ENCODE results near the gene ADH4. TPM values are rescaled to one million over a fixed set of nuclear protein-coding genes. Genes with fewer than 3 reads are reported as not detected.

Gene ADH4
- total and polyA plus RNA-seq, 9 of the 15 experiments (the other 6 are each of a cell fraction or from before 2014, with no cell fraction given): not detected

DNA sequence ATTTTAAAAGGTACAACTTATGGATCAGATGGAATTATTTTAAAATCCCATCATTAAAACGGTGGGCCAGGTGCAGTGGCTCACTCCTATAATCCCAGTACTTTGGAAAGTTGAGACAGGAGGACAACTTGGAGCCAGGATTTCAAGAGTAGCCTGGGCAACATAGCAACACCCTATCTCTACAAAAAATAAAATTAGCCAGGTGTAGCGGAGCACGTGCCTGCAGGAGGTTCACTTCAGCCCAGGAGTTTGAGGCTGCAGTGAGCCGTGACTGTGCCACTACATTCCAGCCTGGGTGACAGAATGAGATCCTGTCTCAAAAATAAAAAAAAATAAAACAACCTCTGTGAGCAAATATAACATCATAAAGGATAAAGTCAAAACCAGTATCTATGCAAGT is 66.9 kb downstream of the ADH4 start:
- no peak for FAIRE-seq

More for the DNA sequence above, 66.9 kb downstream of the ADH4 start:
- intact Hi-C loops (cut with micrococcal nuclease) (no loop called here), in situ Hi-C loops (cut with MboI) (no loop called here)
- H3K9me1 ChIP-seq (ENCODE audit: control insufficient read depth, insufficient read depth, low read length): no peaks in the 10 kb centered on the region
- CTCF ChIA-PET (ENCODE audit: low intra/inter-chr PET ratio): no interaction called here
- no peak overlapping the region for H3K4me2 ChIP-seq (ENCODE audit: insufficient read depth, low read length)
- no peaks in the 10 kb centered on the region for H4K20me1 ChIP-seq (replicated peaks; ENCODE audit: control insufficient read depth, insufficient read depth, low read length)
- H3K4me3 ChIP-seq: no peak overlapping the region
- H2AFZ ChIP-seq (ENCODE audit: low read depth, low read length): no peak overlapping the region
- TF ChIP-seq ZNF431 (CRISPR knock-in tag; IDR thresholded peaks at IDR 0.05) (no peak), RAD21 (CRISPR knock-in tag; conservative IDR thresholded peaks at IDR 0.05 in 1 of 2, IDR thresholded peaks at IDR 0.05 in 1 of 2) (no peak), CREM (IDR thresholded peaks at IDR 0.05; ENCODE audit: low read depth) (no peak), CHCHD3 (CRISPR knock-in tag; IDR thresholded peaks at IDR 0.05) (no peak), ZNF324 (CRISPR knock-in tag; IDR thresholded peaks at IDR 0.05) (no peak), BMI1 (IDR thresholded peaks at IDR 0.05; ENCODE audit: low read length) (no peak), NELFE (IDR thresholded peaks at IDR 0.05; ENCODE audit: insufficient read depth, insufficient read length) (no peak), AFF4 (CRISPR knock-in tag; IDR thresholded peaks at IDR 0.05) (no peak), PTRF (tag; IDR thresholded peaks at IDR 0.05) (no peak), ZKSCAN3 (CRISPR knock-in tag; IDR thresholded peaks at IDR 0.05) (no peak), GATAD2B (IDR thresholded peaks at IDR 0.05; ENCODE audit: borderline replicate concordance) (no peak)
- TF ChIP-seq, protein P1, sequence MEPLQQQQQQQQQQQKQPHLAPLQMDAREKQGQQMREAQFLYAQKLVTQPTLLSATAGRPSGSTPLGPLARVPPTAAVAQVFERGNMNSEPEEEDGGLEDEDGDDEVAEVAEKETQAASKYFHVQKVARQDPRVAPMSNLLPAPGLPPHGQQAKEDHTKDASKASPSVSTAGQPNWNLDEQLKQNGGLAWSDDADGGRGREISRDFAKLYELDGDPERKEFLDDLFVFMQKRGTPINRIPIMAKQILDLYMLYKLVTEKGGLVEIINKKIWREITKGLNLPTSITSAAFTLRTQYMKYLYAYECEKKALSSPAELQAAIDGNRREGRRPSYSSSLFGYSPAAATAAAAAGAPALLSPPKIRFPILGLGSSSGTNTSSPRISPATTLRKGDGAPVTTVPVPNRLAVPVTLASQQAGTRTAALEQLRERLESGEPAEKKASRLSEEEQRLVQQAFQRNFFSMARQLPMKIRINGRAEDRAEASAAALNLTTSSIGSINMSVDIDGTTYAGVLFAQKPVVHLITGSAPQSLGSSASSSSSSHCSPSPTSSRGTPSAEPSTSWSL (CRISPR knock-in tag; IDR thresholded peaks at IDR 0.05; ENCODE audit: borderline replicate concordance): no peak
- TF ChIP-seq, protein P2, sequence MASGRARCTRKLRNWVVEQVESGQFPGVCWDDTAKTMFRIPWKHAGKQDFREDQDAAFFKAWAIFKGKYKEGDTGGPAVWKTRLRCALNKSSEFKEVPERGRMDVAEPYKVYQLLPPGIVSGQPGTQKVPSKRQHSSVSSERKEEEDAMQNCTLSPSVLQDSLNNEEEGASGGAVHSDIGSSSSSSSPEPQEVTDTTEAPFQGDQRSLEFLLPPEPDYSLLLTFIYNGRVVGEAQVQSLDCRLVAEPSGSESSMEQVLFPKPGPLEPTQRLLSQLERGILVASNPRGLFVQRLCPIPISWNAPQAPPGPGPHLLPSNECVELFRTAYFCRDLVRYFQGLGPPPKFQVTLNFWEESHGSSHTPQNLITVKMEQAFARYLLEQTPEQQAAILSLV (tag; IDR thresholded peaks at IDR 0.05): no peak
- 94% methylated on average over 4 of the region's 4 CpGs for WGBS (ENCODE audit: insufficient coverage, low coverage, missing lambda C conversion rate)
- no peak for ATAC-seq
- H3K9ac ChIP-seq (ENCODE audit: insufficient read depth in 1 of 2, low read depth in 2 of 2, low read length in 2 of 2): no peak overlapping the region
- H3K9me3 ChIP-seq (replicated peaks; ENCODE audit: control insufficient read depth, insufficient read depth, low read depth, low read length): no peaks in the 10 kb centered on the region
- peaks cover 97% of the 10 kb centered on the region for H3K36me3 ChIP-seq (ENCODE audit: control insufficient read depth, insufficient read depth, low read length)
- peaks cover 4% of the 10 kb centered on the region; the same call in 2 of the 3 replicates for H3K79me2 ChIP-seq (ENCODE audit: control insufficient read depth, insufficient read depth, low read length)
- no TSS peak for BruUV-seq (replicated peaks)
- no peaks in the 10 kb centered on the region for H3K4me1 ChIP-seq (replicated peaks in 1 of 2; ENCODE audit: control insufficient read depth in 2 of 2, insufficient read depth in 2 of 2, low read length in 2 of 2)
- no peak for DNase-seq (ENCODE audit: extremely low read depth in 1 of 4, low spot score in 3 of 4)
- no peaks in the 10 kb centered on the region for H3K27me3 ChIP-seq (ENCODE audit: control insufficient read depth in 2 of 2, insufficient read depth in 2 of 2, low read length in 2 of 2)
- no peak overlapping the region for H3K27ac ChIP-seq (ENCODE audit: extremely low read depth, low read depth, low read length)
- POLR2A ChIA-PET: interaction anchor here (3.2 kb wide), 1 partner anchor 8 kb away, joined by 15 read pairs; no protein-coding TSS in a partner anchor

All from K562 (cell line).